GM21737 (cell line): ENCODE results near the gene CLASP1.
"Not testable (repeated sequence)": the region's sequence is repeated elsewhere in the genome, so short reads cannot be mapped to it uniquely, and the experiment has no call there.

Experiments used
- ATAC-seq: cut with Tn5 transposase; IDR thresholded peaks from one replicate; pipeline ENCODE4 v1.9.1; 2021; ENCODE audit warnings: mild to moderate bottlenecking, moderate library complexity; ENCODE audit not compliant: unreplicated experiment

The CLASP1 gene

GRCh38 chr2:121386102-121386501, 263.2 kb downstream of the CLASP1 start:
- no peak for ATAC-seq

- ATAC-seq = no peak
Observed at GRCh38 chr2:121382744-121383143, 266.5 kb downstream of the CLASP1 start.

GRCh38 chr2:121377646-121378045, 271.6 kb downstream of the CLASP1 start:
- ATAC-seq = no peak

GRCh38 chr2:121376535-121377250, 272.6 kb downstream of the CLASP1 start:
- no peak for ATAC-seq

GRCh38 chr2:121375621-121376159, 273.6 kb downstream of the CLASP1 start:
- no peak for ATAC-seq

GRCh38 chr2:121374412-121375075, 274.7 kb downstream of the CLASP1 start:
- not testable (repeated sequence) for ATAC-seq

- no peak for ATAC-seq
Observed at GRCh38 chr2:121372721-121373353, 276.4 kb downstream of the CLASP1 start.

GRCh38 chr2:121372082-121372481, 277.2 kb downstream of the CLASP1 start:
- no peak for ATAC-seq

- no peak for ATAC-seq
Observed at GRCh38 chr2:121368836-121369235, 280.4 kb downstream of the CLASP1 start.

GRCh38 chr2:121368155-121368554, 281.1 kb downstream of the CLASP1 start:
- ATAC-seq = no peak

GRCh38 chr2:121367246-121367900, 281.9 kb downstream of the CLASP1 start:
- ATAC-seq = no peak

GRCh38 chr2:121366040-121366439, 283.2 kb downstream of the CLASP1 start:
- ATAC-seq = no peak

GRCh38 chr2:121365061-121365460, 284.2 kb downstream of the CLASP1 start:
- no peak for ATAC-seq

- ATAC-seq = no peak
Observed at GRCh38 chr2:121363632-121364420, 285.4 kb downstream of the CLASP1 start.

GRCh38 chr2:121362774-121363173, 286.5 kb downstream of the CLASP1 start:
- no peak for ATAC-seq

- no peak for ATAC-seq
Observed at GRCh38 chr2:121362226-121362625, 287.0 kb downstream of the CLASP1 start.

GRCh38 chr2:121360566-121361300, 288.5 kb downstream of the CLASP1 start:
- no peak for ATAC-seq

- no peak for ATAC-seq
Observed at GRCh38 chr2:121359716-121360565, 289.3 kb downstream of the CLASP1 start.

GRCh38 chr2:121359170-121359569, 290.1 kb downstream of the CLASP1 start:
- no peak for ATAC-seq
